Sigmoid colon (tissue), 7 donors: ENCODE results near the gene FNDC1. TPM values are rescaled to one million over a fixed set of nuclear protein-coding genes. Genes with fewer than 3 reads are reported as not detected.

Experiments used
- DNase-seq: peaks from one replicate; pipeline ENCODE4 v3.0.0-alpha.2; 2019
- H3K27ac ChIP-seq, 4 donors: fragments of 200-600 bp; sonication (generic); one replicate each; pipeline ENCODE4 v1.5.1; 2016 to 2019; ENCODE audit warnings: mild to moderate bottlenecking in 1 of 4
- H3K27me3 ChIP-seq, 3 donors: fragments of 200-600 bp; sonication (generic); one replicate each; pipeline ENCODE4 v1.5.1; 2019; ENCODE audit warnings: mild to moderate bottlenecking in 1 of 3
- H3K36me3 ChIP-seq, 4 donors: fragments of 200-600 bp; sonication (generic); one replicate each; pipeline ENCODE4 v1.5.1; 2016 to 2019
- H3K4me1 ChIP-seq, 4 donors: fragments of 200-600 bp; sonication (generic); one replicate each; pipeline ENCODE4 v1.5.1; 2017 to 2019
- H3K4me3 ChIP-seq, 4 donors: fragments of 200-600 bp; sonication (generic); one replicate each; pipeline ENCODE4 v1.5.1; 2017 to 2019; ENCODE audit warnings: mild to moderate bottlenecking in 2 of 4, moderate library complexity in 1 of 4
- H3K9me3 ChIP-seq, 4 donors: fragments of 200-600 bp in 3 of 4; sonication (generic) in 3 of 4; one replicate each; pipeline versions ENCODE4 v1.5.1 to v1.6.1; 2013 to 2019
- EP300 ChIP-seq, 4 donors: sonication (generic); formaldehyde crosslinking; IDR thresholded peaks; one replicate each; pipeline ENCODE4 v1.6.1; 2017; ENCODE audit warnings: antibody characterized with exemption in 4 of 4
- POLR2A ChIP-seq, 2 donors: fragments of 450-650 bp; IDR thresholded peaks; one replicate each; pipeline ENCODE4 v1.6.1; 2016; ENCODE audit warnings: antibody characterized with exemption in 2 of 2, mild to moderate bottlenecking in 2 of 2, moderate library complexity in 2 of 2
- POLR2AphosphoS5 ChIP-seq, 4 donors: sonication (generic); formaldehyde crosslinking; IDR thresholded peaks; one replicate each; pipeline ENCODE4 v1.6.1; 2017; ENCODE audit warnings: antibody characterized with exemption in 4 of 4
- WGBS, 2 donors: extraction: QIAGEN DNeasy Blood & Tissue Kit; methylation state at CpG; one replicate each; pipeline ENCODE4 v1.1.7; 2013; 5-methylcytosine and 5-hydroxymethylcytosine counted together
- intact Hi-C: fragments of 100-400 bp; cut with DNase I; formaldehyde crosslinking; loops from one replicate; pipeline ENCODE4 v1.15.1; 2023
- polyA plus RNA-seq, 3 donors: library from polyadenylated mRNA; stranded (reverse); fragments of 200-250 nt; gene quantifications; one replicate each; pipeline ENCODE4 v1.2.3, GENCODE V29; 2013
- total RNA-seq, 4 donors: library from RNA; depleted of rRNA; stranded (reverse); fragments of >200 nt; gene quantifications; one replicate each; pipeline ENCODE4 v1.1.0, GENCODE V29; 2016
- TF ChIP-seq, protein P1 (sequence below), 4 experiments: fragments of 450-650 bp in 3 of 4; fragments of 200-600 bp in 1 of 4; IDR thresholded peaks; one replicate each; pipeline ENCODE4 v1.5.1; 2016 to 2019; ENCODE audit warnings: antibody characterized with exemption in 4 of 4, mild to moderate bottlenecking in 3 of 4, moderate library complexity in 2 of 4
- donor health status: healthy with polysubstance abuse.
- donor health status: Bipolar disorder and iron deficiency.
- donor health status: healthy.

FNDC1 gene
- total and polyA plus RNA-seq, 7 donors, result 0.89 to 19.8 (median 16.8) TPM; not detected in 2

- no peak for DNase-seq
- Histone ChIP-seq H3K27me3 (no peaks in the 10 kb centered on the region), H3K4me3 (no peak overlapping the region), H3K27ac (no peak overlapping the region), H3K9me3 (no peaks in the 10 kb centered on the region), H3K36me3 (no peaks in the 10 kb centered on the region), H3K4me1 (no peaks in the 10 kb centered on the region)
- intact Hi-C loops, result no loop called here
- WGBS, 2 donors, result 64 to 76% methylated on average over 6 of the region's 6 CpGs
- TF ChIP-seq POLR2AphosphoS5 (IDR thresholded peaks at IDR 0.05) (no peak), POLR2A (IDR thresholded peaks at IDR 0.05) (no peak), EP300 (IDR thresholded peaks at IDR 0.05) (no peak)
- TF ChIP-seq, protein P1, sequence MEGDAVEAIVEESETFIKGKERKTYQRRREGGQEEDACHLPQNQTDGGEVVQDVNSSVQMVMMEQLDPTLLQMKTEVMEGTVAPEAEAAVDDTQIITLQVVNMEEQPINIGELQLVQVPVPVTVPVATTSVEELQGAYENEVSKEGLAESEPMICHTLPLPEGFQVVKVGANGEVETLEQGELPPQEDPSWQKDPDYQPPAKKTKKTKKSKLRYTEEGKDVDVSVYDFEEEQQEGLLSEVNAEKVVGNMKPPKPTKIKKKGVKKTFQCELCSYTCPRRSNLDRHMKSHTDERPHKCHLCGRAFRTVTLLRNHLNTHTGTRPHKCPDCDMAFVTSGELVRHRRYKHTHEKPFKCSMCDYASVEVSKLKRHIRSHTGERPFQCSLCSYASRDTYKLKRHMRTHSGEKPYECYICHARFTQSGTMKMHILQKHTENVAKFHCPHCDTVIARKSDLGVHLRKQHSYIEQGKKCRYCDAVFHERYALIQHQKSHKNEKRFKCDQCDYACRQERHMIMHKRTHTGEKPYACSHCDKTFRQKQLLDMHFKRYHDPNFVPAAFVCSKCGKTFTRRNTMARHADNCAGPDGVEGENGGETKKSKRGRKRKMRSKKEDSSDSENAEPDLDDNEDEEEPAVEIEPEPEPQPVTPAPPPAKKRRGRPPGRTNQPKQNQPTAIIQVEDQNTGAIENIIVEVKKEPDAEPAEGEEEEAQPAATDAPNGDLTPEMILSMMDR (IDR thresholded peaks at IDR 0.05), result no peak
Observed at GRCh38 chr6:159303784-159304183, 134.6 kb downstream of the FNDC1 start.

GRCh38 chr6:159304641-159305040, 135.4 kb downstream of the FNDC1 start:
- Histone ChIP-seq H3K9me3 (no peaks in the 10 kb centered on the region), H3K27me3 (no peaks in the 10 kb centered on the region), H3K4me1 (no peaks in the 10 kb centered on the region), H3K36me3 (no peaks in the 10 kb centered on the region), H3K4me3 (no peak overlapping the region), H3K27ac (no peak overlapping the region)
- TF ChIP-seq EP300 (IDR thresholded peaks at IDR 0.05), result no peak
- no peak for TF ChIP-seq POLR2AphosphoS5 (IDR thresholded peaks at IDR 0.05)
- TF ChIP-seq, protein P1 (IDR thresholded peaks at IDR 0.05), result no peak
- no peak for TF ChIP-seq POLR2A (IDR thresholded peaks at IDR 0.05)
- 90 to 91% methylated on average over 1 of the region's 1 CpG for WGBS, 2 donors
- intact Hi-C loops, result no loop called here
- DNase-seq, result no peak

DNA sequence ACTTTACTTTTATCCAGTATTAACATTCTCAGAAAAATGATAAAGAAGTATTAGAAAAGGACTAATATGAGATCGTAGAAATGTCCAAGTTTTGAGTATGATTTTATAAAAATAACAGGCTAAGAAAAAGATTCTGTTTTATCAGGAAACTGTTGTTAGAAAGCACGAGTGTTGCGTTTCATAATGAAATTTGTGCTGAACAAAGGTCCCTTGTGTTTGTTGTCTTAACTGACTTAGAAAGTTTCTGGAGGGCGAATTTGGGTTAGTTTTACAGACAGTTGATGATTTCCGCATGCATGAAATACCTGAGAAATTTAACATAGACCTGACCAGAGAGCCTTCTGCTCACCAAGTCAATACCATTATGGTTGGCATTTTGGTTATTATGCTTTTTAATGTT, 136.0 kb downstream of the FNDC1 start:
- H3K9me3 ChIP-seq, result no peaks in the 10 kb centered on the region
- TF ChIP-seq POLR2A (IDR thresholded peaks at IDR 0.05) (no peak), EP300 (IDR thresholded peaks at IDR 0.05) (no peak), POLR2AphosphoS5 (IDR thresholded peaks at IDR 0.05) (no peak)
- TF ChIP-seq, protein P1 (IDR thresholded peaks at IDR 0.05), result no peak
- no peaks in the 10 kb centered on the region for H3K27me3 ChIP-seq
- intact Hi-C loops, result no loop called here
- H3K36me3 ChIP-seq, result no peaks in the 10 kb centered on the region
- WGBS, 2 donors, result 60 to 77% methylated on average over 5 of the region's 5 CpGs
- H3K4me3 ChIP-seq, result no peak overlapping the region
- H3K27ac ChIP-seq, result no peak overlapping the region
- DNase-seq, result no peak
- no peaks in the 10 kb centered on the region for H3K4me1 ChIP-seq

GRCh38 chr6:159305804-159306537, 136.8 kb downstream of the FNDC1 start:
- no peaks in the 10 kb centered on the region for H3K4me1 ChIP-seq
- DNase-seq, result no peak
- 30 to 45% methylated on average over 3 of the region's 3 CpGs for WGBS, 2 donors
- H3K4me3 ChIP-seq, result no peak overlapping the region
- intact Hi-C loops, result no loop called here
- H3K27me3 ChIP-seq, result no peaks in the 10 kb centered on the region
- H3K27ac ChIP-seq, result no peak overlapping the region
- no peaks in the 10 kb centered on the region for H3K36me3 ChIP-seq
- TF ChIP-seq POLR2A (IDR thresholded peaks at IDR 0.05), result no peak
- no peak for TF ChIP-seq POLR2AphosphoS5 (IDR thresholded peaks at IDR 0.05)
- TF ChIP-seq EP300 (IDR thresholded peaks at IDR 0.05), result no peak
- TF ChIP-seq, protein P1 (IDR thresholded peaks at IDR 0.05), result no peak
- no peaks in the 10 kb centered on the region for H3K9me3 ChIP-seq
